HG02938 (cell line): ENCODE data around the gene SH2D6.
"Not testable (repeated sequence)": the region's sequence is repeated elsewhere in the genome, so short reads cannot be mapped to it uniquely, and the experiment has no call there.

ENCODE experiments used
- ATAC-seq: cut with Tn5 transposase; IDR thresholded peaks from one replicate; pipeline ENCODE4 v1.9.1; 2021; ENCODE audit warnings: mild to moderate bottlenecking, moderate library complexity; ENCODE audit not compliant: unreplicated experiment

Gene SH2D6

GRCh38 chr2:85468096-85468703 is 49.7 kb downstream of the SH2D6 start:
- ATAC-seq: no peak

GRCh38 chr2:85468704-85469349 is 50.3 kb downstream of the SH2D6 start:
- ATAC-seq: no peak

GRCh38 chr2:85470850-85471800 is 52.6 kb downstream of the SH2D6 start:
- no peak for ATAC-seq

- no peak for ATAC-seq
Observed at GRCh38 chr2:85472261-85472660, 53.7 kb downstream of the SH2D6 start.

GRCh38 chr2:85475799-85476490 is 57.4 kb downstream of the SH2D6 start:
- ATAC-seq: no peak

GRCh38 chr2:85476624-85477023 is 58.1 kb downstream of the SH2D6 start:
- ATAC-seq: no peak

- ATAC-seq: no peak
Observed at GRCh38 chr2:85477884-85478283, 59.4 kb downstream of the SH2D6 start.

GRCh38 chr2:85481818-85482777 is 63.6 kb downstream of the SH2D6 start:
- no peak for ATAC-seq

- ATAC-seq: not testable (repeated sequence)
Observed at GRCh38 chr2:85484615-85485014, 66.1 kb downstream of the SH2D6 start.

- ATAC-seq: no peak
Observed at GRCh38 chr2:85485815-85486214, 67.3 kb downstream of the SH2D6 start.
